ENCODE data around the gene COL20A1. TPM values are rescaled to one million over a fixed set of nuclear protein-coding genes. Genes with fewer than 3 reads are reported as not detected.

COL20A1 gene
- total RNA-seq, 1 experiment from 2014 or later, result 2.3 TPM

DNA sequence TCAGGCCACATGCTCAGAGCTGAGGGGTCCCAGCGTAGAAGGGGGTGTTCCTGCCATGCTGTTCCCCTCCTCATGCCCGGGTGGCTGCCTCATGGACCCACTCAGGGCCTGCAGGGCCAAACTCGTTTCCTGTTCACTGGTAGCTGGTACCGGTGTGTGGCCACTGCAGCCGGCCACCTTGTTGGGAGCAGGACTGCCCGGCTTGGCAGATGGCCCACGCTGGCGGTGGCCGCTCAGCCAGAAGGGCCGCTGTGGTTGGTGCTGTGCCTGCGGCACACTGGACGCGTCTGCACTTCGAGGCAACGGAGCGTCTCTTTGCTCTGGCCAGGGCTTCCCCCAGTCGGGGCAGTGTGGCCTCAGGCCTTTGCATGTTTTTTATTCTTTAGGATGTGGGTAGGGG is 10.0 kb upstream of the COL20A1 start:
- Histone ChIP-seq H2BK12ac (ENCODE audit: insufficient read length, low read depth, low read length) (no peak overlapping the region), H3K9me3 (ENCODE audit: control insufficient read depth, low read depth, low read length) (no peaks in the 10 kb centered on the region), H2BK5ac (ENCODE audit: insufficient read length, low read length) (no peak overlapping the region), H3K79me1 (ENCODE audit: insufficient read depth, low read depth, low read length, poor library complexity, severe bottlenecking) (no peaks in the 10 kb centered on the region), H4K91ac (ENCODE audit: insufficient read length, low read depth, low read length) (no peak overlapping the region), H4K20me1 (ENCODE audit: control insufficient read depth, insufficient read depth, insufficient read length) (no peaks in the 10 kb centered on the region), H3K23ac (ENCODE audit: insufficient read length, low read depth, low read length) (no peak overlapping the region), H4K8ac (replicated peaks; ENCODE audit: insufficient read length, low read depth, low read length) (no peak overlapping the region), H2BK120ac (ENCODE audit: low read depth, low read length, poor library complexity, severe bottlenecking) (no peak overlapping the region), H4K5ac (ENCODE audit: insufficient read length, low read depth, low read length) (no peak overlapping the region), H3K9ac (ENCODE audit: extremely low read depth, insufficient read length, low read length) (no peak overlapping the region), H3K14ac (ENCODE audit: insufficient read depth, low read length) (no peak overlapping the region), H3K27me3 (ENCODE audit: insufficient read depth, low read length) (no peaks in the 10 kb centered on the region), H2AK5ac (ENCODE audit: insufficient read length, low read length) (no peak overlapping the region), H3K4ac (ENCODE audit: low read depth, low read length) (no peak overlapping the region), H3K79me2 (ENCODE audit: insufficient read depth, low read length) (no peaks in the 10 kb centered on the region), H3K23me2 (ENCODE audit: insufficient read length, low read depth, low read length, poor library complexity, severe bottlenecking) (peaks cover 3% of the 10 kb centered on the region), H2AFZ (ENCODE audit: low read length) (no peak overlapping the region), H2BK15ac (ENCODE audit: low read depth, low read length) (no peak overlapping the region), H2BK20ac (ENCODE audit: low read depth, low read length, poor library complexity, severe bottlenecking) (no peak overlapping the region), H3K27ac (ENCODE audit: insufficient read length, low read depth, low read length) (no peak overlapping the region), H3K4me2 (ENCODE audit: insufficient read depth, insufficient read length, low read length) (no peak overlapping the region), H3K56ac (ENCODE audit: insufficient read length, low read depth, low read length) (no peak overlapping the region), H3K4me1 (ENCODE audit: insufficient read depth, low read length) (no peaks in the 10 kb centered on the region), H3K18ac (ENCODE audit: insufficient read length, low read depth, low read length) (no peak overlapping the region), H3T11ph (ENCODE audit: low read length) (no peak overlapping the region)
- Mint-ChIP-seq H3K27me3 (ENCODE audit: low read depth) (no peaks in the 10 kb centered on the region), H3K4me3 (no peak overlapping the region), H3K9me3 (no peaks in the 10 kb centered on the region), H3K27ac (no peak overlapping the region), H3K4me1 (no peaks in the 10 kb centered on the region), H3K36me3 (ENCODE audit: insufficient read depth in 1 of 3, low read depth in 3 of 3) (peaks cover 13 to 69% (median 56%) of the 10 kb centered on the region in 3 experiments; a peak in 6 of 7 replicates)
- DNase-seq, result no peak
- no peak for TF ChIP-seq CTCF (conservative IDR thresholded peaks at IDR 0.05)
- WGBS (ENCODE audit: extremely low coverage, insufficient read length, low lambda C conversion rate), result no CpG with 5 or more reads among the region's 17 CpGs

Data from H9 (cell line).